A549 (cell line): ENCODE results near the gene TMEM219. TPM values are rescaled to one million over a fixed set of nuclear protein-coding genes. Genes with fewer than 3 reads are reported as not detected.

Experiments used
- ATAC-seq, 2 experiments: fragments of 200-7000 bp in 1 of 2; fragments of >200 bp in 1 of 2; cut with Nextera tagmentation in 1 of 2; cut with Tn5 transposase in 1 of 2; 3 replicates each; pipeline versions ENCODE4 v1.8.0 to v1.9.1; 2018 to 2020; ENCODE audit warnings: mild to moderate bottlenecking in 1 of 2, moderate library complexity in 1 of 2
- CTCF ChIA-PET: fragments of 300-600 bp; sonication (Branson Sonifier 250); formaldehyde crosslinking; extraction: SDS; loops from one replicate; lab custom pipeline; 2021; ENCODE audit warnings: antibody characterized with exemption, inconsistent platforms; lab: Yijun Ruan, JAX
- POLR2A ChIA-PET: fragments of 350-600 bp; formaldehyde crosslinking; extraction: SDS; loops from one replicate; lab custom pipeline; 2021; ENCODE audit warnings: antibody characterized with exemption, inconsistent platforms; lab: Yijun Ruan, JAX
- DNase-seq, 2 experiments: peaks; one replicate each; pipeline versions ENCODE4 v3.0.0 to v3.0.0-alpha.2; 2011 to 2016; ENCODE audit warnings: low read depth in 1 of 2, low spot score in 1 of 2
- FAIRE-seq: peaks from 2 replicates; lab custom pipeline; 2011; peaks lifted over from hg19 to GRCh38; lab: Jason Lieb, UNC
- H3K27ac ChIP-seq, 2 experiments: fragments of >200 bp; sonication (Bioruptor Twin); formaldehyde crosslinking; 3 replicates each; pipeline ENCODE4 v1.5.1; 2016 to 2017
- H3K4me1 ChIP-seq: fragments of >200 bp; sonication (Bioruptor Twin); formaldehyde crosslinking; 3 replicates; pipeline ENCODE4 v1.6.1; 2016
- H3K4me2 ChIP-seq: fragments of >200 bp; sonication (Bioruptor Twin); formaldehyde crosslinking; 3 replicates; pipeline ENCODE4 v1.6.1; 2016
- H3K4me3 ChIP-seq: fragments of >200 bp; sonication (Bioruptor Twin); formaldehyde crosslinking; 3 replicates; pipeline ENCODE4 v1.5.1; 2016
- H3K9me3 ChIP-seq: fragments of >200 bp; sonication (Bioruptor Twin); formaldehyde crosslinking; 3 replicates; pipeline ENCODE4 v1.6.1; 2016
- ATOH8 ChIP-seq: fragments of 250-450 bp; sonication (Bioruptor Pico); IDR thresholded peaks from 2 replicates; pipeline ENCODE4 v1.5.0; 2020; ENCODE audit warnings: low read depth, mild to moderate bottlenecking, moderate library complexity
- BHLHE40 ChIP-seq: IDR thresholded peaks from 2 replicates; pipeline ENCODE4 v1.6.1; 2012; ENCODE audit warnings: low read depth, low read length, inconsistent platforms
- CBX2 ChIP-seq: fragments of 200-600 bp; sonication (generic); IDR thresholded peaks from 2 replicates; pipeline ENCODE4 v1.6.1; 2016; ENCODE audit warnings: low read depth, mild to moderate bottlenecking, borderline replicate concordance
- CEBPB ChIP-seq, 2 experiments: fragments of >200 bp in 1 of 2; sonication (Bioruptor Twin) in 1 of 2; formaldehyde crosslinking in 1 of 2; IDR thresholded peaks; 2 replicates each; pipeline ENCODE4 v1.6.1; 2012 to 2016
- CHD2 ChIP-seq: fragments of 150-350 bp; IDR thresholded peaks from 2 replicates; pipeline ENCODE4 v1.6.1; 2014; ENCODE audit warnings: low read length; ENCODE audit not compliant: partially characterized antibody
- EP300 ChIP-seq, 2 experiments: fragments of >200 bp; sonication (Bioruptor Twin); formaldehyde crosslinking; IDR thresholded peaks; 2 replicates in 1 of 2; 3 replicates in 1 of 2; pipeline ENCODE4 v1.6.1; 2016 to 2017
- FOXS1 ChIP-seq: fragments of 250-450 bp; sonication (Bioruptor Pico); IDR thresholded peaks from 2 replicates; pipeline ENCODE4 v1.5.0; 2020; ENCODE audit warnings: mild to moderate bottlenecking, moderate library complexity
- HDAC2 ChIP-seq: fragments of 200-600 bp; sonication (generic); IDR thresholded peaks from 2 replicates; pipeline ENCODE4 v1.6.1; 2016
- HEYL ChIP-seq: fragments of 250-450 bp; sonication (Bioruptor Pico); IDR thresholded peaks from 2 replicates; pipeline ENCODE4 v1.8.0; 2021; ENCODE audit warnings: mild to moderate bottlenecking, moderate library complexity
- HOXA7 ChIP-seq: fragments of 250-450 bp; sonication (Bioruptor Pico); IDR thresholded peaks from 2 replicates; pipeline ENCODE4 v1.5.0; 2020; ENCODE audit warnings: mild to moderate bottlenecking, moderate library complexity
- HOXB13 ChIP-seq: fragments of 250-450 bp; sonication (Bioruptor Pico); IDR thresholded peaks from 2 replicates; pipeline ENCODE4 v1.5.0; 2020; ENCODE audit warnings: low read depth, mild to moderate bottlenecking, moderate library complexity
- HOXB5 ChIP-seq: fragments of 250-450 bp; sonication (Bioruptor Pico); IDR thresholded peaks from 2 replicates; pipeline ENCODE4 v1.5.0; 2020; ENCODE audit warnings: mild to moderate bottlenecking, moderate library complexity
- MAZ ChIP-seq: fragments of 150-350 bp; IDR thresholded peaks from 2 replicates; pipeline ENCODE4 v1.6.1; 2014; ENCODE audit warnings: antibody characterized with exemption, low read depth, low read length, borderline replicate concordance
- NFE2L2 ChIP-seq: fragments of 150-350 bp; conservative IDR thresholded peaks from 2 replicates; pipeline ENCODE4 v1.6.1; 2014; ENCODE audit warnings: low read length
- NPAS2 ChIP-seq: fragments of 250-450 bp; sonication (Bioruptor Pico); IDR thresholded peaks from 2 replicates; pipeline ENCODE4 v1.8.0; 2022; ENCODE audit warnings: mild to moderate bottlenecking, moderate library complexity, borderline replicate concordance
- PBX3 ChIP-seq: IDR thresholded peaks from 2 replicates; pipeline ENCODE4 v1.6.1; 2012
- PHF8 ChIP-seq: fragments of 200-600 bp; sonication (generic); IDR thresholded peaks from 2 replicates; pipeline ENCODE4 v1.6.1; 2016; ENCODE audit warnings: low read depth, mild to moderate bottlenecking, antibody characterized with exemption, moderate library complexity, borderline replicate concordance
- RAD21 ChIP-seq, 2 experiments: fragments of >200 bp in 1 of 2; sonication (Bioruptor Twin) in 1 of 2; formaldehyde crosslinking in 1 of 2; IDR thresholded peaks in 1 of 2; conservative IDR thresholded peaks in 1 of 2; 2 replicates in 1 of 2; 3 replicates in 1 of 2; pipeline ENCODE4 v1.6.1; 2012 to 2018; ENCODE audit warnings: inconsistent platforms in 1 of 2
- RARB ChIP-seq: fragments of 250-450 bp; sonication (Bioruptor Pico); IDR thresholded peaks from 2 replicates; pipeline ENCODE4 v1.8.0; 2021; ENCODE audit warnings: mild to moderate bottlenecking, moderate library complexity
- RCOR1 ChIP-seq: fragments of 150-350 bp; IDR thresholded peaks from 2 replicates; pipeline ENCODE4 v1.6.1; 2014; ENCODE audit warnings: antibody characterized with exemption, low read length, low read depth
- RNF2 ChIP-seq: fragments of 200-600 bp; sonication (generic); IDR thresholded peaks from 2 replicates; pipeline ENCODE4 v1.6.1; 2016; ENCODE audit warnings: low read depth, mild to moderate bottlenecking, antibody characterized with exemption, moderate library complexity, borderline replicate concordance
- SMC3 ChIP-seq: fragments of >200 bp; sonication (Bioruptor Twin); formaldehyde crosslinking; IDR thresholded peaks from 3 replicates; pipeline ENCODE4 v1.6.1; 2018; ENCODE audit warnings: inconsistent platforms
- SREBF2 ChIP-seq: fragments of 450-650 bp; IDR thresholded peaks from 2 replicates; pipeline ENCODE4 v1.6.1; 2014; ENCODE audit warnings: mild to moderate bottlenecking, moderate library complexity
- TFCP2L1 ChIP-seq: fragments of 250-450 bp; sonication (Bioruptor Pico); IDR thresholded peaks from 2 replicates; pipeline ENCODE4 v1.5.0; 2021; ENCODE audit warnings: mild to moderate bottlenecking
- ZFP36 ChIP-seq: fragments of 450-650 bp; IDR thresholded peaks from 2 replicates; pipeline ENCODE4 v1.6.1; 2014; ENCODE audit warnings: borderline replicate concordance; ENCODE audit not compliant: partially characterized antibody
- ZNF302 ChIP-seq: fragments of 250-450 bp; sonication (Bioruptor Pico); IDR thresholded peaks from 2 replicates; pipeline ENCODE4 v1.9.0; 2021; ENCODE audit warnings: inconsistent platforms, mild to moderate bottlenecking, moderate library complexity
- WGBS: methylation state at CpG from one replicate; pipeline ENCODE4 v1.1.6; 2017; ENCODE audit errors: missing lambda C conversion rate; 5-methylcytosine and 5-hydroxymethylcytosine counted together
- polyA plus RNA-seq, 4 experiments: library from polyadenylated mRNA; depleted of rRNA in 3 of 4; stranded (reverse); fragments of >200 nt; fragmentation: RNase III in 1 of 4; extraction: RNeasy Plus Mini Kit Qiagen cat#74134 plus additional on column Dnase treatment in 1 of 4; gene quantifications; 2 replicates in 3 of 4; 3 replicates in 1 of 4; pipeline ENCODE4 v1.2.3, GENCODE V29; 2011 to 2017
- TF ChIP-seq, protein P1 (sequence below): fragments of >200 bp; sonication (Bioruptor Twin); formaldehyde crosslinking; IDR thresholded peaks from 3 replicates; pipeline ENCODE4 v1.6.1; 2016
- TF ChIP-seq, protein P2 (sequence below): fragments of 450-650 bp; IDR thresholded peaks from 2 replicates; pipeline ENCODE4 v1.6.1; 2014; ENCODE audit warnings: antibody characterized with exemption
- TF ChIP-seq, protein P3 (sequence below): fragments of >200 bp; sonication (Bioruptor Twin); formaldehyde crosslinking; IDR thresholded peaks from 3 replicates; pipeline ENCODE4 v1.5.1; 2016

TMEM219 gene
- polyA plus RNA-seq, 2 of the 4 experiments (the other 2 are of a cell fraction), result 65.1 to 74.4 TPM

DNA sequence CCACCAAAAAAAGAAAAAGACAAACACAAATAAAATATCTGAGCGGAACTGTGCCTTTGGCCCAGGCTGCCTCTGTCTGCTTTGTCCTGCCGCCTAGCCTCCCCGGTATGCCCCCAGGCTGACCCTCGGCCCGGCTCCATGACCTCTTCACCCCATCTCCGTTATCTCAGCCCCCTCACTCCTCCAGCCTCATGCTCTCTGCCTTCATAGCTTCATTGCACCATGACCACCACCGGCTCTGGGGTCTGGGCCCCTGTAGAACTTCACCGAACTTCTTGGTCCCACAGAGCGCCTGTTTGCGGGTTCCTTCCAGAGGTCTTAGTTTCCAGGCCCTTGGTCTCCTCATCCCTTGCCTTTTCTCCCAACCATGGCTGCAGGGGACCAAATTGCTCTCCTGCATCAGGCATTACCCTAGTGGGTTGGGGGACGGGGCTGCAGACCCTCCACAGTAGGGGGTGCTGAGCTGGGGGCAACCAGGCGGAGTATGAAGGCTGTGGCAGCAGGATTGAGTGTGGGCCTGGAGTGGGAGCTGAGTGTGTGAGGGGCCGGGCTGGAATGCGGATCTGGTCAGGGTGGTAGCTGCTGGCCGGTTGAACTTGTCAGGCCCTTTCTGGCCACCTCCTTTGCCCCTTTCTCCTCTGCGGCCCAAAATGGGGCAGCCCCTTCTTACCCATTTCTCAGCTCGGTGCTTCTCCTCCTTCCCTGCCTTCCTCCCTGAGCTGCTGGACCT is 26.6 kb downstream of the TMEM219 start:
- DNase-seq (no peak), FAIRE-seq (no peak), ATAC-seq (no peak)
- H3K4me3 ChIP-seq, result no peak overlapping the region
- ChIA-PET POLR2A (interaction anchor here (1.4 kb wide), 1 partner anchor 15 kb away, joined by 4 read pairs; the partner anchor contains the start of gene TAOK2), CTCF (interaction anchor here (0.7 to 1.3 kb wide), 7 partner anchors 14 to 89 kb away, joined by 3 read pairs; partner anchors contain the start of gene TAOK2)
- no peak overlapping the region for H3K4me2 ChIP-seq
- H3K27ac ChIP-seq, result no peak overlapping the region
- H3K4me1 ChIP-seq, result no peaks in the 10 kb centered on the region
- TF ChIP-seq SMC3, result no peak
- no peak for TF ChIP-seq BHLHE40
- TF ChIP-seq RNF2, result no peak
- TF ChIP-seq HOXB13 (CRISPR knock-in tag), result no peak
- TF ChIP-seq FOXS1 (CRISPR knock-in tag), result no peak
- TF ChIP-seq ZFP36, result no peak
- no peak for TF ChIP-seq RARB
- TF ChIP-seq MAZ, result no peak
- TF ChIP-seq ZNF302 (CRISPR knock-in tag), result no peak
- no peak for TF ChIP-seq RAD21 (conservative IDR thresholded peaks at IDR 0.05 in 1 of 2, IDR thresholded peaks at IDR 0.05 in 1 of 2)
- no peak for TF ChIP-seq TFCP2L1 (CRISPR knock-in tag)
- TF ChIP-seq EP300 (IDR thresholded peaks at IDR 0.05), result no peak
- TF ChIP-seq CEBPB (IDR thresholded peaks at IDR 0.05), result no peak
- TF ChIP-seq, protein P1, sequence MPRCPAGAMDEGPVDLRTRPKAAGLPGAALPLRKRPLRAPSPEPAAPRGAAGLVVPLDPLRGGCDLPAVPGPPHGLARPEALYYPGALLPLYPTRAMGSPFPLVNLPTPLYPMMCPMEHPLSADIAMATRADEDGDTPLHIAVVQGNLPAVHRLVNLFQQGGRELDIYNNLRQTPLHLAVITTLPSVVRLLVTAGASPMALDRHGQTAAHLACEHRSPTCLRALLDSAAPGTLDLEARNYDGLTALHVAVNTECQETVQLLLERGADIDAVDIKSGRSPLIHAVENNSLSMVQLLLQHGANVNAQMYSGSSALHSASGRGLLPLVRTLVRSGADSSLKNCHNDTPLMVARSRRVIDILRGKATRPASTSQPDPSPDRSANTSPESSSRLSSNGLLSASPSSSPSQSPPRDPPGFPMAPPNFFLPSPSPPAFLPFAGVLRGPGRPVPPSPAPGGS, result no peak
- TF ChIP-seq HDAC2, result no peak
- TF ChIP-seq, protein P2, sequence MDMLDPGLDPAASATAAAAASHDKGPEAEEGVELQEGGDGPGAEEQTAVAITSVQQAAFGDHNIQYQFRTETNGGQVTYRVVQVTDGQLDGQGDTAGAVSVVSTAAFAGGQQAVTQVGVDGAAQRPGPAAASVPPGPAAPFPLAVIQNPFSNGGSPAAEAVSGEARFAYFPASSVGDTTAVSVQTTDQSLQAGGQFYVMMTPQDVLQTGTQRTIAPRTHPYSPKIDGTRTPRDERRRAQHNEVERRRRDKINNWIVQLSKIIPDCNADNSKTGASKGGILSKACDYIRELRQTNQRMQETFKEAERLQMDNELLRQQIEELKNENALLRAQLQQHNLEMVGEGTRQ, result no peak
- TF ChIP-seq PBX3, result no peak
- WGBS, result 93% methylated on average over 17 of the region's 17 CpGs
- H3K9me3 ChIP-seq, result no peaks in the 10 kb centered on the region

- FAIRE-seq, result no peak
- no peaks in the 10 kb centered on the region for H3K9me3 ChIP-seq
- ChIA-PET POLR2A (interaction anchor here (1.4 kb wide), 1 partner anchor 16 kb away, joined by 4 read pairs; the partner anchor contains the start of gene TAOK2), CTCF (interaction anchor here (0.7 to 1.3 kb wide), 9 partner anchors 15 to 289 kb away, joined by 3 read pairs; partner anchors contain the start of gene TAOK2)
- H3K27ac ChIP-seq, result no peak overlapping the region
- TF ChIP-seq ATOH8 (no peak), CHD2 (no peak), MAZ (no peak), SREBF2 (no peak), RAD21 (conservative IDR thresholded peaks at IDR 0.05 in 1 of 2, IDR thresholded peaks at IDR 0.05 in 1 of 2) (no peak), RCOR1 (no peak), HOXB5 (CRISPR knock-in tag) (no peak), HEYL (CRISPR knock-in tag) (no peak), HOXA7 (CRISPR knock-in tag) (no peak), CBX2 (no peak), NPAS2 (CRISPR knock-in tag) (no peak), PHF8 (no peak), EP300 (IDR thresholded peaks at IDR 0.05) (no peak), HOXB13 (CRISPR knock-in tag) (no peak), NFE2L2 (no peak)
- TF ChIP-seq, protein P3, sequence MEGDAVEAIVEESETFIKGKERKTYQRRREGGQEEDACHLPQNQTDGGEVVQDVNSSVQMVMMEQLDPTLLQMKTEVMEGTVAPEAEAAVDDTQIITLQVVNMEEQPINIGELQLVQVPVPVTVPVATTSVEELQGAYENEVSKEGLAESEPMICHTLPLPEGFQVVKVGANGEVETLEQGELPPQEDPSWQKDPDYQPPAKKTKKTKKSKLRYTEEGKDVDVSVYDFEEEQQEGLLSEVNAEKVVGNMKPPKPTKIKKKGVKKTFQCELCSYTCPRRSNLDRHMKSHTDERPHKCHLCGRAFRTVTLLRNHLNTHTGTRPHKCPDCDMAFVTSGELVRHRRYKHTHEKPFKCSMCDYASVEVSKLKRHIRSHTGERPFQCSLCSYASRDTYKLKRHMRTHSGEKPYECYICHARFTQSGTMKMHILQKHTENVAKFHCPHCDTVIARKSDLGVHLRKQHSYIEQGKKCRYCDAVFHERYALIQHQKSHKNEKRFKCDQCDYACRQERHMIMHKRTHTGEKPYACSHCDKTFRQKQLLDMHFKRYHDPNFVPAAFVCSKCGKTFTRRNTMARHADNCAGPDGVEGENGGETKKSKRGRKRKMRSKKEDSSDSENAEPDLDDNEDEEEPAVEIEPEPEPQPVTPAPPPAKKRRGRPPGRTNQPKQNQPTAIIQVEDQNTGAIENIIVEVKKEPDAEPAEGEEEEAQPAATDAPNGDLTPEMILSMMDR, result no peak
- TF ChIP-seq, all 56 proteins: peak for 0
- WGBS, result 87% methylated on average over 23 of the region's 23 CpGs
- Histone ChIP-seq H3K4me3 (no peak overlapping the region), H3K4me1 (no peaks in the 10 kb centered on the region), H3K4me2 (no peak overlapping the region)
- DNase-seq (no peak), ATAC-seq (no peak)
Measured at GRCh38 chr16:29989111-29989858, 27.4 kb downstream of the TMEM219 start.
